Lower leg skin (tissue), 4 donors: ENCODE results near the gene NUPR1. TPM values are rescaled to one million over a fixed set of nuclear protein-coding genes. Genes with fewer than 3 reads are reported as not detected.

ENCODE experiments used
- DNase-seq, 2 donors: peaks; one replicate each; pipeline ENCODE4 v3.0.0-alpha.2; 2019; ENCODE audit warnings: low spot score in 2 of 2
- H3K4me3 ChIP-seq: fragments of 200-600 bp; sonication (generic); 2 replicates; pipeline ENCODE4 v1.5.1; 2017; ENCODE audit warnings: mild to moderate bottlenecking, low read depth; ENCODE audit not compliant: poor library complexity, severe bottlenecking
- CTCF ChIP-seq, 3 donors: fragments of 450-650 bp; IDR thresholded peaks; one replicate each; pipeline ENCODE4 v1.5.1; 2016; ENCODE audit warnings: antibody characterized with exemption in 3 of 3, mild to moderate bottlenecking in 3 of 3, moderate library complexity in 2 of 3
- POLR2A ChIP-seq, 2 donors: fragments of 450-650 bp; IDR thresholded peaks; one replicate each; pipeline ENCODE4 v1.6.1; 2016 to 2017; ENCODE audit warnings: antibody characterized with exemption in 2 of 2, mild to moderate bottlenecking in 1 of 2, moderate library complexity in 1 of 2
- WGBS, 2 donors: methylation state at CpG; one replicate each; pipeline ENCODE4 v1.1.5; 2018; 5-methylcytosine and 5-hydroxymethylcytosine counted together
- intact Hi-C: fragments of 100-400 bp; cut with DNase I; formaldehyde crosslinking; loops from one replicate; pipeline ENCODE4 v1.15.0; 2023; ENCODE audit warnings: low total_unique reads
- total RNA-seq, 4 donors: library from RNA; depleted of rRNA; stranded (reverse); fragments of >200 nt; gene quantifications; one replicate each; pipeline ENCODE4 v1.1.0, GENCODE V29; 2016

NUPR1 gene
- total RNA-seq, 4 donors from 2014 or later = 52.4 to 275 (median 140) TPM

GRCh38 chr16:28542646-28543045 lies 3.9 kb upstream of the NUPR1 start:
- intact Hi-C loops = no loop called here
- WGBS, 2 donors = 74 to 88% methylated on average over 7 of the region's 7 CpGs
- no peak overlapping the region for H3K4me3 ChIP-seq
- no peak for TF ChIP-seq POLR2A (IDR thresholded peaks at IDR 0.05)
- TF ChIP-seq CTCF (IDR thresholded peaks at IDR 0.05) = no peak
- no peak for DNase-seq

- TF ChIP-seq POLR2A (IDR thresholded peaks at IDR 0.05) = no peak
- TF ChIP-seq CTCF (IDR thresholded peaks at IDR 0.05) = no peak
- H3K4me3 ChIP-seq = no peak overlapping the region
- DNase-seq = no peak
- WGBS, 2 donors = 72 to 76% methylated on average over 3 of the region's 3 CpGs
- intact Hi-C loops = no loop called here
Observed at GRCh38 chr16:28540346-28540745, 1.6 kb upstream of the NUPR1 start.

GRCh38 chr16:28537964-28538732 lies 626 bp downstream of the NUPR1 start:
- DNase-seq = peak in 1 of 2 donors; percentile 86
- 65 to 67% methylated on average over 13 of the region's 13 CpGs for WGBS, 2 donors
- intact Hi-C loops = no loop called here
- TF ChIP-seq CTCF (IDR thresholded peaks at IDR 0.05) (no peak), POLR2A (IDR thresholded peaks at IDR 0.05) (no peak)
- peak overlapping the region; percentile 41 for H3K4me3 ChIP-seq

- TF ChIP-seq POLR2A (IDR thresholded peaks at IDR 0.05) (no peak), CTCF (IDR thresholded peaks at IDR 0.05) (no peak)
- H3K4me3 ChIP-seq = peak overlapping the region; percentile 41
- intact Hi-C loops = no loop called here
- DNase-seq = peak; percentile 76 to 91
- 49 to 73% methylated on average over 6 of the region's 6 CpGs for WGBS, 2 donors
Observed at GRCh38 chr16:28537076-28537475, 1.7 kb downstream of the NUPR1 start.

- intact Hi-C loops = loop anchor here (5.0 kb wide), 1 partner anchor 42 kb away; the partner anchor contains the start of genes APOBR and CLN3
- no peak overlapping the region for H3K4me3 ChIP-seq
- TF ChIP-seq CTCF (IDR thresholded peaks at IDR 0.05) = no peak
- TF ChIP-seq POLR2A (IDR thresholded peaks at IDR 0.05) = no peak
- WGBS, 2 donors = 24 to 36% methylated on average over 5 of the region's 5 CpGs
- peak; percentile 92 for DNase-seq
Observed at GRCh38 chr16:28534542-28535373, 4.0 kb downstream of the NUPR1 start.
